Vagina (tissue), 2 donors: Measurements from ENCODE around the gene LRRC75B.

Experiments
- POLR2A ChIP-seq, 2 donors: fragments of 450-650 bp; IDR thresholded peaks; one replicate each; pipeline ENCODE4 v1.6.1; 2017; ENCODE audit warnings: antibody characterized with exemption in 2 of 2, mild to moderate bottlenecking in 2 of 2, moderate library complexity in 2 of 2
- POLR2AphosphoS5 ChIP-seq, 2 donors: sonication (generic); formaldehyde crosslinking; IDR thresholded peaks; one replicate each; pipeline ENCODE4 v1.9.0; 2017; ENCODE audit warnings: antibody characterized with exemption in 2 of 2, mild to moderate bottlenecking in 2 of 2, low read depth in 1 of 2; ENCODE audit not compliant: insufficient read depth in 1 of 2
- TF ChIP-seq, protein P1 (sequence below), 3 experiments: fragments of 450-650 bp in 2 of 3; fragments of 200-600 bp in 1 of 3; sonication (generic) in 1 of 3; IDR thresholded peaks; one replicate each; pipeline ENCODE4 v1.5.1; 2017 to 2019; ENCODE audit warnings: antibody characterized with exemption in 3 of 3, mild to moderate bottlenecking in 2 of 3, moderate library complexity in 2 of 3

DNA sequence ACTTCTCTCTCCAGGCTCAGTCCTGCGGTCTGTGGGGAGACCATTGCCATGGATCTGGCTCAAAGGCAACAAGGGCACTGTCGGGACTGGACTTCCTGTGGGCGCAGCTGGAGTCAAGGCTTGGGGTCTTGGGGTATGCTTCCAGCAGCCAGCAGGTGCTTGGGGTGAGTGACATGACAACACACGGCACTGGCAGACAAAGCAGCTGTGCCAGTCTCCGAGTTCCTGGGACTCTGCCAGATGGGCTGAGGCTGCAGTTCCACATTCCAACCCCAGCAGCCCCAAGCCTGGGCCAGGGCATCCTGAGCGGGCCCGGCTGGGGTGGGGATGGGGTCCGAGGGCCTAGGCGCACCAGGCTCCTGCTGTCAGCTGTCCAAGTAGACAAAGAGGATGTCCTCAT is 50.2 kb downstream of the LRRC75B start:
- TF ChIP-seq, protein P1, sequence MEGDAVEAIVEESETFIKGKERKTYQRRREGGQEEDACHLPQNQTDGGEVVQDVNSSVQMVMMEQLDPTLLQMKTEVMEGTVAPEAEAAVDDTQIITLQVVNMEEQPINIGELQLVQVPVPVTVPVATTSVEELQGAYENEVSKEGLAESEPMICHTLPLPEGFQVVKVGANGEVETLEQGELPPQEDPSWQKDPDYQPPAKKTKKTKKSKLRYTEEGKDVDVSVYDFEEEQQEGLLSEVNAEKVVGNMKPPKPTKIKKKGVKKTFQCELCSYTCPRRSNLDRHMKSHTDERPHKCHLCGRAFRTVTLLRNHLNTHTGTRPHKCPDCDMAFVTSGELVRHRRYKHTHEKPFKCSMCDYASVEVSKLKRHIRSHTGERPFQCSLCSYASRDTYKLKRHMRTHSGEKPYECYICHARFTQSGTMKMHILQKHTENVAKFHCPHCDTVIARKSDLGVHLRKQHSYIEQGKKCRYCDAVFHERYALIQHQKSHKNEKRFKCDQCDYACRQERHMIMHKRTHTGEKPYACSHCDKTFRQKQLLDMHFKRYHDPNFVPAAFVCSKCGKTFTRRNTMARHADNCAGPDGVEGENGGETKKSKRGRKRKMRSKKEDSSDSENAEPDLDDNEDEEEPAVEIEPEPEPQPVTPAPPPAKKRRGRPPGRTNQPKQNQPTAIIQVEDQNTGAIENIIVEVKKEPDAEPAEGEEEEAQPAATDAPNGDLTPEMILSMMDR (IDR thresholded peaks at IDR 0.05): no peak
- TF ChIP-seq POLR2AphosphoS5 (IDR thresholded peaks at IDR 0.05; ENCODE audit: insufficient read depth in 1 of 2, low read depth in 1 of 2) (no peak), POLR2A (IDR thresholded peaks at IDR 0.05) (no peak)
